Panc1 (cell line): ENCODE measurements around the gene PYGM.

Experiments used
- CTCF ChIP-seq: fragments of 450-650 bp; IDR thresholded peaks from 2 replicates; pipeline ENCODE4 v1.5.1; 2017; ENCODE audit warnings: mild to moderate bottlenecking
- TCF7L2 ChIP-seq: IDR thresholded peaks from 2 replicates; pipeline ENCODE4 v1.6.1; 2011; ENCODE audit warnings: mild to moderate bottlenecking, low read depth, low read length, inconsistent platforms

- TF ChIP-seq CTCF = no peak
- no peak for TF ChIP-seq TCF7L2
Measured at GRCh38 chr11:64765851-64766665, 6.3 kb upstream of the PYGM start.
